HCT116 (cell line): ENCODE data around the gene USP15. TPM values are rescaled to one million over a fixed set of nuclear protein-coding genes. Genes with fewer than 3 reads are reported as not detected.
"Not testable (repeated sequence)": the region's sequence is repeated elsewhere in the genome, so short reads cannot be mapped to it uniquely, and the experiment has no call there.

Experiments used
- ATAC-seq: fragments of 200-7000 bp; cut with Tn5 transposase; 2 replicates; pipeline ENCODE4 v1.9.1; 2020; ENCODE audit warnings: mild to moderate bottlenecking, moderate library complexity
- BruUV-seq: library from RNA; stranded (reverse); fragments of 400-500 nt; replicated peaks from 2 replicates; lab custom pipeline; 2021; lab: Mats Ljungman, UMichigan
- CTCF ChIA-PET: fragments of 300-600 bp; sonication (Branson Sonifier 250); formaldehyde crosslinking; loops from one replicate; lab custom pipeline; 2021; ENCODE audit warnings: antibody characterized with exemption; lab: Charles Lee
- POLR2A ChIA-PET: fragments of 300-600, 350-600 bp; sonication (Branson Sonifier 250); formaldehyde crosslinking; loops from one replicate; lab custom pipeline; 2021; ENCODE audit warnings: antibody characterized with exemption; lab: Charles Lee
- RAD21 ChIA-PET, 2 experiments: fragments of 300-600 bp; sonication (Branson Sonifier 250); formaldehyde crosslinking; loops; one replicate each; lab custom pipeline; 2023; ENCODE audit warnings: low total read pairs in 2 of 2; ENCODE audit not compliant: uncharacterized antibody in 2 of 2, unreplicated experiment in 2 of 2, low non-redundant PET in 1 of 2; lab: Charles Lee
- DNase-seq: peaks from one replicate; pipeline ENCODE4 v3.0.0-alpha.2; 2010; ENCODE audit warnings: low read depth, low spot score
- H2AFZ ChIP-seq: fragments of 200-600 bp; shearing (Covaris generic), sonication (generic); 2 replicates; pipeline ENCODE4 v1.6.1; 2017; ENCODE audit warnings: low read depth, mixed run types, mixed read lengths, antibody characterized with exemption, low read length; ENCODE audit not compliant: poor library complexity, severe bottlenecking
- H3K27ac ChIP-seq: 2 replicates; pipeline ENCODE4 v1.5.1; 2012; ENCODE audit warnings: low read depth, low read length
- H3K27me3 ChIP-seq: fragments of 200-600 bp; sonication (generic); 2 replicates; pipeline ENCODE4 v1.6.1; 2016; ENCODE audit warnings: mixed run types, low read length, mixed read lengths; ENCODE audit not compliant: insufficient read depth
- H3K36me3 ChIP-seq, 2 experiments: fragments of 200-500 bp in 1 of 2; fragments of 200-600 bp in 1 of 2; sonication (Bioruptor generic) in 1 of 2; sonication (generic) in 1 of 2; 2 replicates each; pipeline versions ENCODE4 v1.5.1 to v1.6.1; 2014 to 2016; ENCODE audit warnings: low read length in 2 of 2, inconsistent platforms in 1 of 2, mixed read lengths in 1 of 2, mixed run types in 1 of 2; ENCODE audit not compliant: insufficient read depth in 2 of 2, control insufficient read depth in 1 of 2
- H3K4me1 ChIP-seq, 2 experiments: fragments of 200-600 bp in 1 of 2; sonication (generic) in 1 of 2; 2 replicates each; pipeline versions ENCODE4 v1.5.1 to v1.6.1; 2012 to 2017; ENCODE audit warnings: low read length in 2 of 2, inconsistent platforms in 1 of 2, mild to moderate bottlenecking in 1 of 2, mixed read lengths in 1 of 2, mixed run types in 1 of 2, moderate library complexity in 1 of 2; ENCODE audit not compliant: insufficient read depth in 2 of 2, control insufficient read depth in 1 of 2
- H3K4me2 ChIP-seq: fragments of 200-600 bp; sonication (generic); 2 replicates; pipeline ENCODE4 v1.6.1; 2017; ENCODE audit warnings: mixed run types, low read length, mixed read lengths
- H3K4me3 ChIP-seq, 2 experiments: fragments of 200-600 bp in 1 of 2; sonication (generic) in 1 of 2; replicated peaks in 1 of 2; 2 replicates each; pipeline ENCODE4 v1.5.1; 2011 to 2016; ENCODE audit warnings: low read length in 2 of 2, control low read depth in 1 of 2, low read depth in 1 of 2, mild to moderate bottlenecking in 1 of 2, mixed read lengths in 1 of 2, mixed run types in 1 of 2
- H3K79me2 ChIP-seq: fragments of 200-600 bp; sonication (generic); 2 replicates; pipeline ENCODE4 v1.6.1; 2017; ENCODE audit warnings: mild to moderate bottlenecking, mixed run types, low read length, moderate library complexity, mixed read lengths; ENCODE audit not compliant: insufficient read depth
- H3K9ac ChIP-seq: fragments of 200-600 bp; sonication (generic); 2 replicates; pipeline ENCODE4 v1.6.1; 2016; ENCODE audit warnings: low read length, mixed read lengths
- H3K9me2 ChIP-seq: fragments of 200-600 bp; sonication (generic), shearing (Covaris generic); 2 replicates; pipeline ENCODE4 v1.6.1; 2017; ENCODE audit warnings: mixed run types, mild to moderate bottlenecking, moderate library complexity; ENCODE audit not compliant: insufficient read depth
- H3K9me3 ChIP-seq, 2 experiments: fragments of 200-500 bp in 1 of 2; fragments of 200-600 bp in 1 of 2; sonication (Bioruptor generic) in 1 of 2; sonication (generic) in 1 of 2; 2 replicates each; pipeline ENCODE4 v1.6.1; 2014 to 2017; ENCODE audit warnings: low read length in 2 of 2, mixed read lengths in 2 of 2, inconsistent platforms in 1 of 2, low read depth in 1 of 2, mild to moderate bottlenecking in 1 of 2, mixed run types in 1 of 2, moderate library complexity in 1 of 2; ENCODE audit not compliant: control insufficient read depth in 1 of 2, insufficient read depth in 1 of 2
- H4K20me1 ChIP-seq: fragments of 200-600 bp; sonication (generic), shearing (Covaris generic); 2 replicates; pipeline ENCODE4 v1.6.1; 2017; ENCODE audit warnings: mixed run types, mild to moderate bottlenecking, moderate library complexity; ENCODE audit not compliant: insufficient read depth
- intact Hi-C: fragments of 100-400 bp; cut with micrococcal nuclease; formaldehyde crosslinking; loops from 2 replicates; pipeline ENCODE4 v1.10.0; 2022
- total RNA-seq: library from RNA; stranded (reverse); gene quantifications from one replicate; pipeline ENCODE4 v1.2.1, GENCODE V29; 2021; ENCODE audit not compliant: unreplicated experiment

USP15 gene
- total RNA-seq, 1 experiment from 2014 or later: 49.5 TPM

DNA sequence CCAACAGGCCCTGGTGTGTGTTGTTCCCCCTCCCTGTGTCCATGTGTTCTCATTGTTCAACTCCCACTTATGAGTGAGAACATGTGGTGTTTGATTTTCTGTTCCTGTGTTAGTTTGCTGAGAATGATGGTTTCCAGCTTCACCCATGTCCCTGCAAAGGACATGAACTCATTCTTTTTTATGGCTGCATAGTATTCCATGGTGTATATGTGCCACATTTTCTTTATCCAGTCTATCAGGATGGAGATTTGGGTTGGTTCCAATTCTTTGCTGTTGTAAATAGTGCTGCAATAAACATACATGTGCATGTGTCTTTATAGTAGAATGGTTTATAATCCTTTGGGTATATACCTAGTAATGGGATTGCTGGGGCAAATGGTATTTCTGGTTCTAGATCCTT lies 77.4 kb downstream of the USP15 start:
- H3K9me3 ChIP-seq, H4K20me1 ChIP-seq, H3K27me3 ChIP-seq, H3K9ac ChIP-seq, DNase-seq, ATAC-seq, H3K9me2 ChIP-seq, H3K27ac ChIP-seq, RAD21 ChIA-PET, BruUV-seq, CTCF ChIA-PET, POLR2A ChIA-PET, H3K36me3 ChIP-seq, H2AFZ ChIP-seq, H3K4me2 ChIP-seq, H3K4me1 ChIP-seq, intact Hi-C loops, H3K4me3 ChIP-seq: not testable (repeated sequence)
- H3K79me2 ChIP-seq: peaks cover 22% of the 10 kb centered on the region; the same call in 1 of the 2 replicates

DNA sequence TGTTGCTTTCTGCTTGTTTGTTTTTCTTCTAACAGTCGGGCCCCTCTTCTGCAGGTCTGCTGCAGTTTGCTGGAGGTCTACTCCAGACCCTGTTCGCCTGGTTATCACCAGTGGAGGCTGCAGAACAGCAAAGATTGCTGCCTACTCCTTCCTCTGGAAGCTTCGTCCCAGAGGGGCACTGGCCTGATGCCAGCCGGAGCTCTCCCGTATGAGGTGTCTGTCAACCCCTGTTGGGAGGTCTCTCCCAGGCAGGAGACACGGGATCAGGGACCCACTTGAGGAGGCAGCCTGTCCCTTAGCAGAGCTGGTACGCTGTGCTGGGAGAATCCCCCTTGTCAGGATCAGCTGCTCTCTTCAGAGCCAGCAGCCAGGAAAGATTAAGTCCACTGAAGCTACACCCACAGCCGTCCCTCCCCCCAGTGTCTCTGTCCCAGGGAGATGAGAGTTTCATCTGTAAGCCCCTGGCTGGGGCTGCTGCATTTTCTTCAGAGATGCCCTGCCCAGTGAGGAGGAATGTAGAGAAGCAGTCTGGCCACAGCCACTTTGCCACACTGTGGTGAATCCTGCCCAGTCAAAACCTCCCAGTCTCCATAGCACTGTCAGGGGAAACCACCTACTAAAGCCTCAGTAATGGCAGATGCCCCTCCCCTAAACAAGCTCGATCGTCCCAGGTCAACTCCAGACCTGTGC lies 82.6 kb downstream of the USP15 start:
- H3K9me3 ChIP-seq, BruUV-seq, RAD21 ChIA-PET, H3K9ac ChIP-seq, intact Hi-C loops, H2AFZ ChIP-seq, POLR2A ChIA-PET, H3K4me1 ChIP-seq, H3K4me2 ChIP-seq, H3K9me2 ChIP-seq, H3K36me3 ChIP-seq, H3K27ac ChIP-seq, H3K27me3 ChIP-seq, DNase-seq, H3K4me3 ChIP-seq, H4K20me1 ChIP-seq, CTCF ChIA-PET, ATAC-seq: not testable (repeated sequence)
- peaks cover 19% of the 10 kb centered on the region; the same call in 1 of the 2 replicates for H3K79me2 ChIP-seq

DNA sequence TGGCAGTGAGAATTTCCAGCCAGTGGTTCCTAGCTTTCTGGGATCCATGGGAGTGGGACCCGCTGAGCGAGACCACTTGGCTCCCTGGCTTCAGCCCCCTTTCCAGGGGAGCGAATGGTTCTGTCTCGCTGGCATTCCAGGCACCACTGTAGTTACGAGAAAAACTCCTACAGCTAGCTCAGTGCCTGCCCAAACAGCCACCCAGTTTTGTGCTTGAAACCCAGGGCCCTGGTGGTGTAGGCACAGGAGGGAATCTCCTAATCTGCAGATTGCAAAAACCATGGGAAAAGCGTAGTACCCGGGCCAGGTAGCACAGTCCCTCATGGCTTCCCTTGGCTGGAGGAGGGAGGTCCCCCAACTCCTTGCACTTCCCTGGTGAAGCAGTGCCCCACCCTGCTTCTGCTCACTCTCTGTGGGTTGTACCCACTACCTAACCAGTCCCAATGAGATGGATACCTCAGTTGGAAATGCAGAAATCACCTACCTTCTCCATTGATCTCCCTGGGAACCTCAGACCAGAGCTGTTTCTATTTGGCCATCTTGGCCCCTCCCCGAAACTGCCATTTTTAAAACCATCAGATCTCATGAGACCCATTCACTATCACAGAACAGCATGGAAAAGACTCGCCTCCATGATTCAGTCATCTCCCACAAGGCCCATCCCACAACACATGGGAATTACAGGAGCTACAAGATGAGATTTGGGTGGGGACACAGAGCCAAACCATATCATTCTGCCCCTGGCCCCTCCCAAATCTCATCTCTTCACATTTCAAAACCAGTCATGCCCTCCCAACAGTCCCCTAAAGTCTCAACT lies 83.3 kb downstream of the USP15 start:
- BruUV-seq, H2AFZ ChIP-seq, intact Hi-C loops, H3K36me3 ChIP-seq, H3K9me3 ChIP-seq, H4K20me1 ChIP-seq, H3K9ac ChIP-seq, DNase-seq, H3K27me3 ChIP-seq, H3K9me2 ChIP-seq, H3K4me2 ChIP-seq, POLR2A ChIA-PET, CTCF ChIA-PET, RAD21 ChIA-PET, ATAC-seq, H3K4me3 ChIP-seq, H3K4me1 ChIP-seq, H3K27ac ChIP-seq: not testable (repeated sequence)
- H3K79me2 ChIP-seq: peaks cover 22% of the 10 kb centered on the region; the same call in 1 of the 2 replicates

DNA sequence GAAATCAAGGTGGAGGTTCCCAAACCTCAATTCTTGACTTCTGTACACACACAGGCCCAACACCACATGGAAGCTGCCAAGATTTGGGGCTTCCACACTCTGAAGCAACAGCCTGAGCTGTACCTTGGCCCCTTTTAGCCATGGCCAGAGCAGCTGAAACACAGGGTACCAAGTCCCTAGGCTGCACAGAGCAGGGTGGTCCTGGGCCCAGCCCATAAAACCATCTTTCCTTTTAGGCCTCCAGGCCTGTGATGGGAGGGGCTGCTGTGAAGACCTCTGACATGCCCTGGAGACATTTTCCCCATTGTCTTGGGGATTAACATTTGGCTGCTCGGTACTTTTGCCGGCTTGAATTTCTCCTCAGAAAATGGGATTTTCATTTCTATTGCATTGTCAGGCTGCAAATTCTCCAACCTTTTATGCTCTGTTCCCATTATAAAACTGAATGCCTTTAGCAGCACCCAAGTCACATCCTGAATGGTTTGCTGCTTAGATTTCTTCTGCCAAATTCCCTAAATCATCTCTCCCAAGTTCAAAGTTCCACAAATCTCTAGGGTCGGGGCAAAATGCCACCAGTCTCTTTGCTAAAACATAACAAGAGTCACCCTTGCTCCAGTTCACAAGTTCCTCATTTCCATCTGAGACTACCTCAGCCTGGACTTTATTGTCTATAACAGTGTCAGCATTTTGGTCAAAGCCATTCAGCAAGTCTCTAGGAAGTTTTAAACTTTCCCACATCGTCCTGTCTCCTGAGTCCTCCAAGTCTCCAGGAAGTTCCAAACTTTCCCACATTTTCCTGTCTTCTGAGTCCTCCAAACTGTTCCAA lies 84.7 kb downstream of the USP15 start:
- RAD21 ChIA-PET, H4K20me1 ChIP-seq, CTCF ChIA-PET, H3K4me2 ChIP-seq, H3K4me3 ChIP-seq, H3K4me1 ChIP-seq, H3K27me3 ChIP-seq, H3K27ac ChIP-seq, H3K36me3 ChIP-seq, BruUV-seq, H2AFZ ChIP-seq, ATAC-seq, POLR2A ChIA-PET, H3K9me3 ChIP-seq, H3K9me2 ChIP-seq, intact Hi-C loops, H3K9ac ChIP-seq, DNase-seq: not testable (repeated sequence)
- H3K79me2 ChIP-seq: peaks cover 10% of the 10 kb centered on the region; the same call in 1 of the 2 replicates
